PFSK-1 (cell line): ENCODE results near the gene S100Z.

Source experiments
- FOXP2 ChIP-seq: optimal IDR thresholded peaks from 2 replicates; pipeline ENCODE3; 2011; ENCODE audit warnings: borderline replicate concordance, control low read depth, inconsistent platforms; ENCODE audit not compliant: insufficient read depth; ENCODE audit errors: extremely low read length, extremely low read depth
- POLR2AphosphoS5 ChIP-seq: IDR thresholded peaks from 2 replicates; pipeline ENCODE4 v1.6.1; 2012; ENCODE audit warnings: low read depth, mild to moderate bottlenecking, control low read depth, low read length, moderate library complexity
- REST ChIP-seq, 2 experiments: IDR thresholded peaks; 2 replicates each; pipeline versions ENCODE4 v1.6.1 to v1.8.0; 2011 to 2012; ENCODE audit warnings: low read depth in 2 of 2, low read length in 2 of 2, control low read depth in 1 of 2, inconsistent platforms in 1 of 2, mild to moderate bottlenecking in 1 of 2, moderate library complexity in 1 of 2; ENCODE audit not compliant: insufficient read depth in 1 of 2
- SIN3A ChIP-seq: IDR thresholded peaks from 2 replicates; pipeline ENCODE4 v1.6.1; 2012; ENCODE audit warnings: mild to moderate bottlenecking, low read length, moderate library complexity, borderline replicate concordance; ENCODE audit not compliant: insufficient read depth
- TAF1 ChIP-seq: IDR thresholded peaks from 2 replicates; pipeline ENCODE4 v1.6.1; 2012; ENCODE audit warnings: low read length, control low read depth, borderline replicate concordance; ENCODE audit not compliant: insufficient read depth

Gene S100Z

GRCh38 chr5:76947082-76947503 is 97.3 kb downstream of the S100Z start:
- TF ChIP-seq POLR2AphosphoS5: no peak
- no peak for TF ChIP-seq SIN3A
- TF ChIP-seq REST (IDR thresholded peaks at IDR 0.05; ENCODE audit: insufficient read depth in 1 of 2, low read depth in 2 of 2, low read length in 2 of 2): no peak
- TF ChIP-seq TAF1: no peak
- TF ChIP-seq FOXP2: no peak

DNA sequence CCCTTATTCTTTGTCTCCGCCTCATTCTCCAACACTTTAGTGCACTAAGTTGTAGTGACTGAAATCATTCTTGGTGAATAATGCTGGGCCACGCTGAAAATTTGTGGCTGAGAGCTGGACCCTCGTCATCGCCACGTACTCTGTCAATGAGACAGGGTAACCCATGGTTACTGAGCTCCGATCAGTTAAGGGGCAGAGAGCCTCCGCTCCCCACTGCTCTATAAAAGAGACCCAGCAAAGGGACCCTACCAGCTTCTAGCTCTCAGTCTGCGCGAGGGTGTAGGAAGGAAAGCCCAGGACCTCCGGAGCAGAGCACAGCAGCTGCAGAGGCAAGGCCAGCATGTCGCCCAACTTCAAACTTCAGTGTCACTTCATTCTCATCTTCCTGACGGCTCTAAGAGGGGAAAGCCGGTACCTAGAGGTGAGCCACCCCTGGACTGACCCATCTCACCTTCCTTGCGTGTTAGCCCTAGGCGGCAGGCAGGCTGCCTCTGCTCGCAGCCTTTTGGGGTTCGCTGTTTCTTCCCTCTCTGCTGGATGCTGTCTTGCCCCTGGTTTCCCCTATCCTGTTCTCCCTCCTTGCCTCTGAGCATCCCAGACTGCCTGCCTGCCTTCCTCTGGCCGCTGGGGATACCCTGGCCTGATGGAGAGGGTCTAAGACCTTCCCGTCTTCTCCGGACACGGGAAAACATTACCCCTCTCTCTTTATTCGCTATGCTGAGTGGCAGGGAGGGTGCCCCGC is 103.2 kb downstream of the S100Z start, which contains the start of gene CRHBP:
CRHBP (plus strand) TSS at position 251 of the 742 bp plus-strand sequence; CDS start at position 341, 90 bp downstream.
- TF ChIP-seq TAF1 (no peak), REST (IDR thresholded peaks at IDR 0.05; ENCODE audit: insufficient read depth in 1 of 2, low read depth in 2 of 2, low read length in 2 of 2) (no peak), SIN3A (no peak), FOXP2 (no peak), POLR2AphosphoS5 (no peak)

DNA sequence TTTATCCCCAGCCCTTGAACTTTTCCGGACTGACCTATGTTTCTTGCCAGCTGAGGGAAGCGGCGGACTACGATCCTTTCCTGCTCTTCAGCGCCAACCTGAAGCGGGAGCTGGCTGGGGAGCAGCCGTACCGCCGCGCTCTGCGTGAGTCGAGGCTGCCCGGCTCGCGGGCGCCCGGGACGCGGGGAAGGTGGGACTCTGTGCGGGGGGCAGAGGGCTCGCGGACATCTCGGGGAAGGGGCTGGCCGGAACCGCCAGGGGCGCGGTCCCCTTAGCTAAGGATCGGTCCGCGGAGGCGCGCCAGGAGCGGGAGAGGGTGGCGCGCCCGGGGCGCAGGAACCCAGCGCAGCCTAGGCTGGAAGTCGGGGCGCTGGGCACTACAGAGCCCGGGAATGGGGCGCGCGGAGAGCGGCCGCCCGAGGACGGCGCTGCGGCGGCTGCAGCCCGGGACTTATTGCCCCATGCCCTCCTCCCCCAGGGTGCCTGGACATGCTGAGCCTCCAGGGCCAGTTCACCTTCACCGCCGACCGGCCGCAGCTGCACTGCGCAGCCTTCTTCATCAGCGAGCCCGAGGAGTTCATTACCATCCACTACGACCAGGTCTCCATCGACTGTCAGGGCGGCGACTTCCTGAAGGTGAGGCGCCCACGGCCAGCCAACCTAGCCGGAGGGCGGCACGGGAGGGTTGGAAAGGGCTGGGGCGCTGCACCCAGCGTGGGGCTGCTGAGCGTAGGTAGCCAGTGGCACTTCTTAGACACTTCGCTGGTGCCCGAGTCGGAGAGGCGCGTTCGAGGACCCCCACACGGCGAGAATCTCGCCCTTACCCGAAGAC is 104.0 kb downstream of the S100Z start:
- TF ChIP-seq REST (IDR thresholded peaks at IDR 0.05; ENCODE audit: insufficient read depth in 1 of 2, low read depth in 2 of 2, low read length in 2 of 2) (no peak), FOXP2 (no peak), POLR2AphosphoS5 (no peak), SIN3A (no peak), TAF1 (no peak)

- TF ChIP-seq POLR2AphosphoS5 (no peak), FOXP2 (no peak), REST (IDR thresholded peaks at IDR 0.05; ENCODE audit: insufficient read depth in 1 of 2, low read depth in 2 of 2, low read length in 2 of 2) (no peak), TAF1 (no peak), SIN3A (no peak)
These were observed 104.6 kb downstream of the S100Z start for GRCh38 chr5:76954383-76954763.
